ENCODE measurements around the gene CACNA1B.

Gene CACNA1B

GRCh38 chr9:138076650-138077009 lies 199.0 kb downstream of the CACNA1B start:
- no peaks in the 10 kb centered on the region for H3K79me2 ChIP-seq (ENCODE audit: control insufficient read depth, insufficient read depth, low read length)
- H2BK120ac ChIP-seq (ENCODE audit: low read depth, low read length): no peak overlapping the region
- WGBS (ENCODE audit: extremely low coverage, insufficient coverage, low lambda C conversion rate): no CpG with 5 or more reads among the region's 5 CpGs
- H3K4me2 ChIP-seq (ENCODE audit: low read length): no peak overlapping the region
- no peak overlapping the region for H3K56ac ChIP-seq (ENCODE audit: low read length)
- no peaks in the 10 kb centered on the region for H3K27me3 ChIP-seq (ENCODE audit: insufficient read depth, low read length, poor library complexity)
- no peak overlapping the region for H3K27ac ChIP-seq (ENCODE audit: low read depth, low read length)
- no peak for DNase-seq
- H4K8ac ChIP-seq (ENCODE audit: low read depth, low read length): no peak overlapping the region
- H4K5ac ChIP-seq (ENCODE audit: low read length): no peak overlapping the region
- no peak overlapping the region for H3K23ac ChIP-seq (ENCODE audit: low read length)
- H3K4ac ChIP-seq (ENCODE audit: low read depth, low read length): no peak overlapping the region
- H2AK5ac ChIP-seq (ENCODE audit: low read length): no peak overlapping the region
- no peaks in the 10 kb centered on the region for H3K36me3 ChIP-seq (ENCODE audit: control insufficient read depth, insufficient read depth, low read length)
- H3K4me1 ChIP-seq (ENCODE audit: control insufficient read depth, low read depth, low read length): no peaks in the 10 kb centered on the region
- no peaks in the 10 kb centered on the region for H3K79me1 ChIP-seq (ENCODE audit: low read length)
- H3K9ac ChIP-seq (ENCODE audit: low read length): no peak overlapping the region
- H3K18ac ChIP-seq (ENCODE audit: low read length): no peak overlapping the region
- H2BK5ac ChIP-seq (ENCODE audit: low read length): no peak overlapping the region
- H2BK15ac ChIP-seq (replicated peaks; ENCODE audit: low read depth): no peak overlapping the region
- no peak overlapping the region for H3K4me3 ChIP-seq (ENCODE audit: low read length)

DNA sequence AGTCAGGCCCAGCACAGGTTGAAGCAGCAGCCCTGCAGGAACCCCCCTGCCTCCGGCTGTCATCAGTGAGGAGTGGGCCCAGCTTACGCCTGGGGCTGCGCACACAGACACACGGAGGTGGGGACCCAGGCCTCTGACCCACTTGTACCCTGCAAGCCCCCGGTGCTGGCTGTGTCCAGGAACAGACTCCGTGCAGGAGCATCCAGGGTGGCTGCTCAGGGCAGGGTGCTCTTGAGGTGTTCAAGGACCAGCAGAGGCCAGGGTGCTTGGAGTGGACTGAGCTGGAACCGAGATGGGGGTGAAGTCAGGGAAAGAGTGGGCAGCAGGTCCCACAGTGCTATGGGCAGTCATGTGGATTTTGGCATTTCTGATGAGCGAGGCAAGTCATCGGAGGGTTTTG lies 199.5 kb downstream of the CACNA1B start:
- no peak overlapping the region for H3K23ac ChIP-seq (ENCODE audit: low read length)
- no peaks in the 10 kb centered on the region for H3K79me2 ChIP-seq (ENCODE audit: control insufficient read depth, insufficient read depth, low read length)
- no peak overlapping the region for H3K4me2 ChIP-seq (ENCODE audit: low read length)

DNA sequence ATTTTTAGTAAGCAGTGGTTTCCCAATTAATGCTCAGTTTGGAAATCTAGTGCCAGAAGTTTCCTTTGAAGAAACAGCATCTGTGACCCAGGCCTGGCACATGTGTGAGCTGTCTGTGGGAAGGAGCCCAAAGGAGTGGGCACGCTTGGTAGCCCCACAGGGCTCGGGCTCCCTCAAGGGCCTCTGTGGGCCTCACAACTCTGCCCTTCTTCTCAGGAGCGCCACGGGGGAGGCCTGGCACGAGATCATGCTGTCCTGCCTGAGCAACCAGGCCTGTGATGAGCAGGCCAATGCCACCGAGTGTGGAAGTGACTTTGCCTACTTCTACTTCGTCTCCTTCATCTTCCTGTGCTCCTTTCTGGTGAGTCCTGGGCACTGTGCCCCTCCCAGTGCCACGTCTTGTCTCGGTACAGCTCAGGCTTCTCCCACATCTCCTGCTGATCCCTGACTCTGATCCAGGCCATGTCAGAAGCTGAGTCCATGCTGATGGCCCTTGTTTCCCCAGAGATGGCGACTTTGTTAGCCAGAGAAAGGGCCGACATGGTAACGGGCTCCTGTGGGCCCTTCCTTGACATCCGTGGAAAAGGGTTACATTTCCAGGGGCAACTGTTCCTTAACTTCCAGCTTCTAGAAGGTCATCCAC lies 200.4 kb downstream of the CACNA1B start:
- Histone ChIP-seq H3K4me2 (ENCODE audit: low read length) (no peak overlapping the region), H3K4me1 (ENCODE audit: control insufficient read depth, low read depth, low read length) (no peaks in the 10 kb centered on the region)

More for the DNA sequence above, 199.5 kb downstream of the CACNA1B start:
- H3K4ac ChIP-seq (ENCODE audit: low read depth, low read length): no peak overlapping the region
- H3K4me3 ChIP-seq (ENCODE audit: low read length): no peak overlapping the region
- no peaks in the 10 kb centered on the region for H3K36me3 ChIP-seq (ENCODE audit: control insufficient read depth, insufficient read depth, low read length)
- no peak overlapping the region for H3K27ac ChIP-seq (ENCODE audit: low read depth, low read length)
- H2BK5ac ChIP-seq (ENCODE audit: low read length): no peak overlapping the region
- H3K79me1 ChIP-seq (ENCODE audit: low read length): no peaks in the 10 kb centered on the region
- H2BK15ac ChIP-seq (replicated peaks; ENCODE audit: low read depth): no peak overlapping the region
- DNase-seq: no peak
- H4K5ac ChIP-seq (ENCODE audit: low read length): no peak overlapping the region
- no peak overlapping the region for H3K9ac ChIP-seq (ENCODE audit: low read length)
- H3K56ac ChIP-seq (ENCODE audit: low read length): no peak overlapping the region
- no peak overlapping the region for H2BK120ac ChIP-seq (ENCODE audit: low read depth, low read length)
- no peak overlapping the region for H3K18ac ChIP-seq (ENCODE audit: low read length)
- H4K8ac ChIP-seq (ENCODE audit: low read depth, low read length): no peak overlapping the region
- WGBS (ENCODE audit: extremely low coverage, insufficient coverage, low lambda C conversion rate): no CpG with 5 or more reads among the region's 9 CpGs
- no peaks in the 10 kb centered on the region for H3K27me3 ChIP-seq (ENCODE audit: insufficient read depth, low read length, poor library complexity)
- H3K4me1 ChIP-seq (ENCODE audit: control insufficient read depth, low read depth, low read length): no peaks in the 10 kb centered on the region
- H2AK5ac ChIP-seq (ENCODE audit: low read length): no peak overlapping the region

GRCh38 chr9:138078846-138079245 lies 201.3 kb downstream of the CACNA1B start:
- H3K79me2 ChIP-seq (ENCODE audit: control insufficient read depth, insufficient read depth, low read length): no peaks in the 10 kb centered on the region
- H3K56ac ChIP-seq (ENCODE audit: low read length): no peak overlapping the region
- H3K4ac ChIP-seq (ENCODE audit: low read depth, low read length): no peak overlapping the region
- H3K4me2 ChIP-seq (ENCODE audit: low read length): no peak overlapping the region
- no peak overlapping the region for H2BK5ac ChIP-seq (ENCODE audit: low read length)
- H3K23ac ChIP-seq (ENCODE audit: low read length): no peak overlapping the region
- no peak overlapping the region for H3K18ac ChIP-seq (ENCODE audit: low read length)
- WGBS (ENCODE audit: extremely low coverage, insufficient coverage, low lambda C conversion rate): no CpG with 5 or more reads among the region's 9 CpGs
- H3K79me1 ChIP-seq (ENCODE audit: low read length): no peaks in the 10 kb centered on the region
- no peak overlapping the region for H2BK120ac ChIP-seq (ENCODE audit: low read depth, low read length)
- H3K4me1 ChIP-seq (ENCODE audit: control insufficient read depth, low read depth, low read length): no peaks in the 10 kb centered on the region
- H3K36me3 ChIP-seq (ENCODE audit: control insufficient read depth, insufficient read depth, low read length): no peaks in the 10 kb centered on the region
- H2BK15ac ChIP-seq (replicated peaks; ENCODE audit: low read depth): no peak overlapping the region
- no peak overlapping the region for H4K8ac ChIP-seq (ENCODE audit: low read depth, low read length)
- no peak overlapping the region for H2AK5ac ChIP-seq (ENCODE audit: low read length)
- no peak for DNase-seq
- H3K27me3 ChIP-seq (ENCODE audit: insufficient read depth, low read length, poor library complexity): no peaks in the 10 kb centered on the region
- H4K5ac ChIP-seq (ENCODE audit: low read length): no peak overlapping the region
- H3K4me3 ChIP-seq (ENCODE audit: low read length): no peak overlapping the region
- no peak overlapping the region for H3K9ac ChIP-seq (ENCODE audit: low read length)
- H3K27ac ChIP-seq (ENCODE audit: low read depth, low read length): no peak overlapping the region

More for the DNA sequence above, 200.4 kb downstream of the CACNA1B start:
- H3K4ac ChIP-seq (ENCODE audit: low read depth, low read length): no peak overlapping the region
- H3K79me1 ChIP-seq (ENCODE audit: low read length): no peaks in the 10 kb centered on the region
- H3K18ac ChIP-seq (ENCODE audit: low read length): no peak overlapping the region
- no peaks in the 10 kb centered on the region for H3K36me3 ChIP-seq (ENCODE audit: control insufficient read depth, insufficient read depth, low read length)
- no peak overlapping the region for H3K23ac ChIP-seq (ENCODE audit: low read length)
- no peak overlapping the region for H3K9ac ChIP-seq (ENCODE audit: low read length)
- no peak overlapping the region for H3K4me3 ChIP-seq (ENCODE audit: low read length)
- no peak overlapping the region for H3K27ac ChIP-seq (ENCODE audit: low read depth, low read length)
- no peak overlapping the region for H2AK5ac ChIP-seq (ENCODE audit: low read length)
- H4K5ac ChIP-seq (ENCODE audit: low read length): no peak overlapping the region
- no peak overlapping the region for H4K8ac ChIP-seq (ENCODE audit: low read depth, low read length)
- no peaks in the 10 kb centered on the region for H3K79me2 ChIP-seq (ENCODE audit: control insufficient read depth, insufficient read depth, low read length)
- no peak overlapping the region for H2BK5ac ChIP-seq (ENCODE audit: low read length)
- DNase-seq: no peak
- H2BK15ac ChIP-seq (replicated peaks; ENCODE audit: low read depth): no peak overlapping the region
- no CpG with 5 or more reads among the region's 13 CpGs for WGBS (ENCODE audit: extremely low coverage, insufficient coverage, low lambda C conversion rate)
- H3K27me3 ChIP-seq (ENCODE audit: insufficient read depth, low read length, poor library complexity): no peaks in the 10 kb centered on the region
- H3K56ac ChIP-seq (ENCODE audit: low read length): no peak overlapping the region
- no peak overlapping the region for H2BK120ac ChIP-seq (ENCODE audit: low read depth, low read length)

DNA sequence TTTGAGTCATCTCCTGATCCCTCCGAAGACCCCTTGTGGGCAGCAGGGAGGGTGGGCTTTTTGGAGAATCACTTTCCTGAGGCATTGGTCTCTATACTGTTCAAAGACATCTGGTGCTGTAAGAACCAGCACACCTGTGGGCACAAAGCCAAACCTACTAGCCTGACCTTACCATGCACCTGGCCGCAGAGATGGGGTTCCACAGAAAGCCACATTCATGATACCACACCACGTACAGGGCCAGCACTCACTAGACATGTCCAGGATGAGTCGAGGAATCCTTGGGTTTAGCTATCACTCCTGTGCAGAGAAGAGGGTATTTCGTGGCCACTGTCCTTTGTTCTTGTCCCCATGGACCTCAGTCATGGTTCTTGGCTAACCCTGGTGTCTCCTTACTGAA lies 203.4 kb downstream of the CACNA1B start:
- no peak overlapping the region for H3K18ac ChIP-seq (ENCODE audit: low read length)
- no peaks in the 10 kb centered on the region for H3K27me3 ChIP-seq (ENCODE audit: insufficient read depth, low read length, poor library complexity)
- no peak for DNase-seq
- no peak overlapping the region for H2BK15ac ChIP-seq (replicated peaks; ENCODE audit: low read depth)
- no peak overlapping the region for H3K9ac ChIP-seq (ENCODE audit: low read length)
- no peak overlapping the region for H3K4me3 ChIP-seq (ENCODE audit: low read length)
- H3K4me2 ChIP-seq (ENCODE audit: low read length): no peak overlapping the region
- H3K56ac ChIP-seq (ENCODE audit: low read length): no peak overlapping the region
- H3K36me3 ChIP-seq (ENCODE audit: control insufficient read depth, insufficient read depth, low read length): no peaks in the 10 kb centered on the region
- H2BK5ac ChIP-seq (ENCODE audit: low read length): no peak overlapping the region
- H3K79me2 ChIP-seq (ENCODE audit: control insufficient read depth, insufficient read depth, low read length): no peaks in the 10 kb centered on the region
- no peak overlapping the region for H3K4ac ChIP-seq (ENCODE audit: low read depth, low read length)
- no peak overlapping the region for H4K8ac ChIP-seq (ENCODE audit: low read depth, low read length)
- H2AK5ac ChIP-seq (ENCODE audit: low read length): no peak overlapping the region
- no peaks in the 10 kb centered on the region for H3K4me1 ChIP-seq (ENCODE audit: control insufficient read depth, low read depth, low read length)
- H3K23ac ChIP-seq (ENCODE audit: low read length): no peak overlapping the region
- no peak overlapping the region for H2BK120ac ChIP-seq (ENCODE audit: low read depth, low read length)
- H4K5ac ChIP-seq (ENCODE audit: low read length): no peak overlapping the region
- H3K79me1 ChIP-seq (ENCODE audit: low read length): no peaks in the 10 kb centered on the region
- no CpG with 5 or more reads among the region's 5 CpGs for WGBS (ENCODE audit: extremely low coverage, insufficient coverage, low lambda C conversion rate)
- H3K27ac ChIP-seq (ENCODE audit: low read depth, low read length): no peak overlapping the region
